ENCODE data around the gene MAST4.

The MAST4 gene

DNA sequence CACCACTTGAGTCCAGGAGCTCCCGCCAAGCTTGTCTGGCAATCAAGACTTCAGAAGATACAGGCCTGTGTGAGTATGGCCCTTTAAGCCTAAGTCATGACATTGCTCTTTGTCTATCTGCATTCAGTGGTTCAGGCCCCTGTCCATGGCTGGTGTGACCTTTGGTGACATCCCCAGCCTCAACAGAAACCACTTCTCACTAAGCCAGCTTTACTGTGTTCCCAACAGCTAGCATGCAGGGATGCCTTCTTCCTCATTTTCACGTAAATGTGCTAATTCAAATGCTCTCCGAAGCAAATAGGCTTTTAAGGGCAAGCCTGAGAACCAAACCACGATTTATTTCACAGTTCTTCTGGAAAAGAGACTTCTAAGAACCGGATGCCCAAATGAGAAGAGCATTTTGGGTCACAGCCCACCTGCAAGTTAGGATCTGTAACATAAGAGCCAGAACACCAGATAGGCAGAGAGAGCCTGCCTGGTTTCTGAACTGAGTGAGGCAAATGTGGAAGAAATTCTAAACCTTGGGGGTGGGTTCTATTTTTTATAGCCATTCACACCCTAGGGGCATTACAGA, 585.5 kb downstream of the MAST4 start:
- TF ChIP-seq, protein P1, sequence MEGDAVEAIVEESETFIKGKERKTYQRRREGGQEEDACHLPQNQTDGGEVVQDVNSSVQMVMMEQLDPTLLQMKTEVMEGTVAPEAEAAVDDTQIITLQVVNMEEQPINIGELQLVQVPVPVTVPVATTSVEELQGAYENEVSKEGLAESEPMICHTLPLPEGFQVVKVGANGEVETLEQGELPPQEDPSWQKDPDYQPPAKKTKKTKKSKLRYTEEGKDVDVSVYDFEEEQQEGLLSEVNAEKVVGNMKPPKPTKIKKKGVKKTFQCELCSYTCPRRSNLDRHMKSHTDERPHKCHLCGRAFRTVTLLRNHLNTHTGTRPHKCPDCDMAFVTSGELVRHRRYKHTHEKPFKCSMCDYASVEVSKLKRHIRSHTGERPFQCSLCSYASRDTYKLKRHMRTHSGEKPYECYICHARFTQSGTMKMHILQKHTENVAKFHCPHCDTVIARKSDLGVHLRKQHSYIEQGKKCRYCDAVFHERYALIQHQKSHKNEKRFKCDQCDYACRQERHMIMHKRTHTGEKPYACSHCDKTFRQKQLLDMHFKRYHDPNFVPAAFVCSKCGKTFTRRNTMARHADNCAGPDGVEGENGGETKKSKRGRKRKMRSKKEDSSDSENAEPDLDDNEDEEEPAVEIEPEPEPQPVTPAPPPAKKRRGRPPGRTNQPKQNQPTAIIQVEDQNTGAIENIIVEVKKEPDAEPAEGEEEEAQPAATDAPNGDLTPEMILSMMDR (IDR thresholded peaks at IDR 0.05; ENCODE audit: insufficient read depth, low read depth, low read length, missing control alignments) = no peak
- no peak for DNase-seq (ENCODE audit: low read depth)
- no peak overlapping the region for H3K4me3 ChIP-seq (ENCODE audit: low read length)

DNA sequence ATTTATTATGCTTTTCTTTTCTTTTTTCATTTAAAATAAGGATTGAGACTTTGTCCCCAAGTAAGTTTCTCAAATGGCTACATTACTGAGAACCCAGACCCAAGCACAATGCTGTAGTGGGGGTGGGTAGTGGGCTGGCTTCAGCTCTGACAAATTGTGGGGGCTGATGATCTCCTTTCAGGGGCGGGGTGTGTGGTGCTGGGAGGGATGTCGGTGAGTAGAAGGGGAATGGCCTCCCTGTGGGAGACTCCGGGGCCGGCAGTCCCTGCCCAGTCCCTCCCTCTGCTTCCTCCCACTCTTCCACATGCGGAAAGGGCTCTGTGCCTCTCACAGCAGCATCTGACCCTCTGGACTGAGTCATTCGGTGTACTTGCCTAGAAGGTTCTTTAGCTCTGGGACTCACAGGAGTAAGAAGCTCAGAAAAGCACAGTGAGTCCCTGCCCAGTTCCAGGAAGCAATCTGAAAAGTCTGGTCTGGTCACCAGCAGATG, 586.2 kb downstream of the MAST4 start:
- DNase-seq (ENCODE audit: low read depth) = peak; percentile 68
- H3K4me3 ChIP-seq (ENCODE audit: low read length) = no peak overlapping the region
- TF ChIP-seq, protein P1 (IDR thresholded peaks at IDR 0.05; ENCODE audit: insufficient read depth, low read depth, low read length, missing control alignments) = no peak

DNA sequence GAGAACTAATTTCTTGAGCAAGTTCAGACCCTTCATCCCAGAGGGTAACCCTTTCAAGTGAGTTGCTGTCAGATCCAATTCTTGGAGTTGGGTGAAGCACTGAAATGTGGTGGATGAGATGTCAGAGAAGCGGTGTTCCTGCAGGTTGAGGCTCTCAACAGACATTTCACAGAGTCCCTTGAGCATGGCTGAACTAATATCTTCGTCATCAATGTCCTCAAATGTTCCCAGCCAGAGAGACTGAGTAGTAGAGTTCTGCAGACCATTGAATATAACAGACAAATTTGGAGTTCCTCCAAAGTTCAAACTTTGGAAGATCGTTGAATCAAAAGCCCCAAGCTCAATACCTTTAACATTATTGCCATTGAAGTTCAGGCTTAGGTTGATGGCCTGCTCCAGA, 587.7 kb downstream of the MAST4 start:
- DNase-seq (ENCODE audit: low read depth) = no peak
- H3K4me3 ChIP-seq (ENCODE audit: low read length) = no peak overlapping the region
- TF ChIP-seq, protein P1 (IDR thresholded peaks at IDR 0.05; ENCODE audit: insufficient read depth, low read depth, low read length, missing control alignments) = no peak

DNA sequence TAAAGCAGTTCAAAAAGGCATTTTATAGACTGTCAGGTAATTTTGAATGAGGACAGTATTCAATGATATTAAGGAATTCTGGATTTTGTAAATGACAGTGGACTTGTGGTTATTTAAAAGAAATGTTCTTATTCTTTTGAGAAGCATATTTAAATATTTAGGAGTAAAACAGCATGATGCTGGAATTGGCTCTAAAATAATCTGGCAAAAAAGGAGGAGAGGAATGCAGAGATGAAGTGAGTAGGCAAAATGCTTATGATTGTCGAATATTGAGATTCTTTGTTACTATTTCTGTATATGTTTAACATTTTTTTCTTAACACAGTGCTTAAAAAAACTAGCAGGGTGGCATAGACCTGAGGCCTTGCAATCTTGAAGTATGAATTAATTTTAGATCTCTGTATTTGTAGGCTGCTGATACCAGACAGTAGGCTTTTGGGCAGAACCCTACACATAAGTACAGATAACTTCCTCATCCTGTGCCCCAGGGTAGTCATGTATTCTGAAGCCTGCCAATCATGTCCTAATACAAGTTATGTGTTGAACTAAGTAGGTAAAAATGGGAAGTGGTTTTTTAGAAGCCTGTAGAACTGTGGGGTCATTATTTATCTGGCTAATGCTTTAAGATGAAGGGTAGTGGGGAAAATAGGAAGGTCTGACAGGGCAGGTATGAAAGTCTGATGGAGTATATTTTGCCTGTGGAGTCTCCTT, 591.0 kb downstream of the MAST4 start:
- no peak for DNase-seq (ENCODE audit: low read depth)
- TF ChIP-seq, protein P1 (IDR thresholded peaks at IDR 0.05; ENCODE audit: insufficient read depth, low read depth, low read length, missing control alignments) = no peak
- H3K4me3 ChIP-seq (ENCODE audit: low read length) = no peak overlapping the region

DNA sequence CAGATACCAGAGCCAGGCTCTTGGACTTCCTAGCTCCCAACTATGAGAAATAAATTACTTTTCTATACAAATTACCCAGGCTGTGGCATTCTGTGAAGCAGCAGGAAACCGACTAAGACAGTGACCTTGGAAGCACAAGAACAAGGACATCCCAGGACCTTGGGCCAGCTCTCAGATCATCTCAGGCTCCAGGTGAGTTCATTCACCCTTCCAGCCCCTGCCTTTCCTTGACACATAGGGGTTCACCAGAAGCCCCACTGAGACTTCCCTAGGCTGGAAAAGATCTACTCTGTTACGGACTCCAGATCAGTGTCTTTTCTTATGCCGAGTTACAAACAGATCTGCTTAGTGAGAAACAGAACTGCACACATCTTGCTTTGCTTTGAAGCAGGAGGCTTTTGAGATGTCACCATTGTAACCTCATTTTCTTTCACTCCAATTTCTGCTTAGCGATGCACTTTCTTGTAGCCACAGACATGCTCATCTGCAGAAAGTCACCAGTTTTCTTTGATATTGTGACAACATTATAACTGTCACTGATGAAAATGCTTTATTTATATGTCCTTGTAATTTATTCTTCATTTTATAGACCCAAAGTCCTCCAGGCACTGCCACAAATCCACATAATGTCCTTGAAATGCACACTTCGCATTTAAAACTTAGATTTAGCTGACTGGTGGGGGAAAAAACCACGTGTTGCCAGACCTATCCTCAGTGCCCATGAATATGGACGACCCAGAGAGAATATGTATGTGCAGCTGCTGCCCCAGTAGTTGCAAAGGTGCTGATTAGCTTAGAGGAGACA, 592.3 kb downstream of the MAST4 start:
- TF ChIP-seq, protein P1 (IDR thresholded peaks at IDR 0.05; ENCODE audit: insufficient read depth, low read depth, low read length, missing control alignments) = no peak
- H3K4me3 ChIP-seq (ENCODE audit: low read length) = no peak overlapping the region
- DNase-seq (ENCODE audit: low read depth) = no peak

DNA sequence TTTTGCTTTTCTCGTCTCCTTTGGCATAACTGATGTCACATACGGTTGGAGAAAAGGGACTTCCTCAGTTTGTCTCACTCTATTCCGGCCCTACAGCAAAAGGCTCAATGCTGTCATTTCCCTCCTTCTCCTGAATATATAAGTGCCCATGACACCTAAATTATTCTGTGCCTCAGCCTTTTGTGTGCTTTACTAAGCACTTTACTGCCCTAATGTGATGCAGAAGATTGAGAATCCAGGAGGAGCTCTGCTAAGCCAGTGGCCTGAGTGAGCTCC, 592.8 kb downstream of the MAST4 start:
- H3K4me3 ChIP-seq (ENCODE audit: low read length) = no peak overlapping the region
- no peak for DNase-seq (ENCODE audit: low read depth)
- TF ChIP-seq, protein P1 (IDR thresholded peaks at IDR 0.05; ENCODE audit: insufficient read depth, low read depth, low read length, missing control alignments) = no peak

All from epithelial cell of esophagus (primary cell).